Measurements from ENCODE around the gene ADAM22.

DNA sequence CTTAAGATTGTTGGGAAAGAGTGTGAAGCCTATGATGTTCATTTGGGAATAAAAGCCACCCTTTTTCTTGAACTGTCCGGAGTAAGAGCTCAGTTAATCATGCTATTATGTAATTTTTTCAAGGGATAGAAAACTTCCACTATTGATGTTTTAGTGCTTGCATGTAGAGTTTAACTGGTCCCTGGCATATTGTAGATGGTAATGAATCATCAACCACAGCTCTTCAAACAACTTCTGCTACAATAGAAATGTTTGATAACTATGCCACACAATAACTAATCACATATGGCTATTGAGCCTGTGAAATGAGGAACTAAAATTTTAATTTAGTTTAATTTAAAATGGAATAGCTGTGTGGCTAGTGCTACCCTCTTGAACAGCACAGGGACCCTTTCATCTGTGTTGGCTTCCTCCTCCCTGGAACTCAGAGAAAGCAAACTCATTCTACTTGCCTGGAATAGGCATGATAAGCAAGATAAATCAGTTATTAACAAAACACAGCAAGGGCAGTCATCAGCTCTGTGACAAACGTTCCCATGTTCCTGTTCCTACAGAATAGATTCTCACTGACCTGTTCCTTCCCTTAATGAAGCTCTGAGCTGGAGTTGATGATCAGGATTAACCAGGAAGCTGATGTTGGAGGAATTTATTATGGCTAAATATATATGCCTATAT lies 290.7 kb downstream of the ADAM22 start:
- TF ChIP-seq, protein P1, sequence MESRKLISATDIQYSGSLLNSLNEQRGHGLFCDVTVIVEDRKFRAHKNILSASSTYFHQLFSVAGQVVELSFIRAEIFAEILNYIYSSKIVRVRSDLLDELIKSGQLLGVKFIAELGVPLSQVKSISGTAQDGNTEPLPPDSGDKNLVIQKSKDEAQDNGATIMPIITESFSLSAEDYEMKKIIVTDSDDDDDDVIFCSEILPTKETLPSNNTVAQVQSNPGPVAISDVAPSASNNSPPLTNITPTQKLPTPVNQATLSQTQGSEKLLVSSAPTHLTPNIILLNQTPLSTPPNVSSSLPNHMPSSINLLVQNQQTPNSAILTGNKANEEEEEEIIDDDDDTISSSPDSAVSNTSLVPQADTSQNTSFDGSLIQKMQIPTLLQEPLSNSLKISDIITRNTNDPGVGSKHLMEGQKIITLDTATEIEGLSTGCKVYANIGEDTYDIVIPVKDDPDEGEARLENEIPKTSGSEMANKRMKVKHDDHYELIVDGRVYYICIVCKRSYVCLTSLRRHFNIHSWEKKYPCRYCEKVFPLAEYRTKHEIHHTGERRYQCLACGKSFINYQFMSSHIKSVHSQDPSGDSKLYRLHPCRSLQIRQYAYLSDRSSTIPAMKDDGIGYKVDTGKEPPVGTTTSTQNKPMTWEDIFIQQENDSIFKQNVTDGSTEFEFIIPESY (IDR thresholded peaks at IDR 0.05; ENCODE audit: extremely low read depth, insufficient replicate concordance, low read length) = no peak
- no peak for TF ChIP-seq POLR2A (IDR thresholded peaks at IDR 0.05; ENCODE audit: borderline replicate concordance, extremely low read depth, insufficient read depth, insufficient read length)
- peak; percentile 35; the same call in 1 of the 2 replicates for TF ChIP-seq FOSL1 (IDR thresholded peaks at IDR 0.05; ENCODE audit: low read depth)
- TF ChIP-seq SP1 (IDR thresholded peaks at IDR 0.05; ENCODE audit: low read depth) = peak; percentile 44; the same call in 1 of the 2 replicates
- TF ChIP-seq, protein P2, sequence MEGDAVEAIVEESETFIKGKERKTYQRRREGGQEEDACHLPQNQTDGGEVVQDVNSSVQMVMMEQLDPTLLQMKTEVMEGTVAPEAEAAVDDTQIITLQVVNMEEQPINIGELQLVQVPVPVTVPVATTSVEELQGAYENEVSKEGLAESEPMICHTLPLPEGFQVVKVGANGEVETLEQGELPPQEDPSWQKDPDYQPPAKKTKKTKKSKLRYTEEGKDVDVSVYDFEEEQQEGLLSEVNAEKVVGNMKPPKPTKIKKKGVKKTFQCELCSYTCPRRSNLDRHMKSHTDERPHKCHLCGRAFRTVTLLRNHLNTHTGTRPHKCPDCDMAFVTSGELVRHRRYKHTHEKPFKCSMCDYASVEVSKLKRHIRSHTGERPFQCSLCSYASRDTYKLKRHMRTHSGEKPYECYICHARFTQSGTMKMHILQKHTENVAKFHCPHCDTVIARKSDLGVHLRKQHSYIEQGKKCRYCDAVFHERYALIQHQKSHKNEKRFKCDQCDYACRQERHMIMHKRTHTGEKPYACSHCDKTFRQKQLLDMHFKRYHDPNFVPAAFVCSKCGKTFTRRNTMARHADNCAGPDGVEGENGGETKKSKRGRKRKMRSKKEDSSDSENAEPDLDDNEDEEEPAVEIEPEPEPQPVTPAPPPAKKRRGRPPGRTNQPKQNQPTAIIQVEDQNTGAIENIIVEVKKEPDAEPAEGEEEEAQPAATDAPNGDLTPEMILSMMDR (IDR thresholded peaks at IDR 0.05 in 2 of 3, conservative IDR thresholded peaks at IDR 0.05 in 1 of 3; ENCODE audit: borderline replicate concordance in 1 of 3, insufficient read depth in 1 of 3, low read depth in 2 of 3, low read length in 2 of 3) = no peak
- no peak for TF ChIP-seq POLR2AphosphoS5 (IDR thresholded peaks at IDR 0.05; ENCODE audit: low read depth, low read length)
- TF ChIP-seq SIN3A (IDR thresholded peaks at IDR 0.05; ENCODE audit: low read depth) = no peak
- TF ChIP-seq, protein P3, sequence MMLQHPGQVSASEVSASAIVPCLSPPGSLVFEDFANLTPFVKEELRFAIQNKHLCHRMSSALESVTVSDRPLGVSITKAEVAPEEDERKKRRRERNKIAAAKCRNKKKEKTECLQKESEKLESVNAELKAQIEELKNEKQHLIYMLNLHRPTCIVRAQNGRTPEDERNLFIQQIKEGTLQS (IDR thresholded peaks at IDR 0.05) = no peak
- no peak for TF ChIP-seq YY1 (IDR thresholded peaks at IDR 0.05; ENCODE audit: extremely low read depth, insufficient replicate concordance, low read depth, low read length)
- TF ChIP-seq, protein P4, sequence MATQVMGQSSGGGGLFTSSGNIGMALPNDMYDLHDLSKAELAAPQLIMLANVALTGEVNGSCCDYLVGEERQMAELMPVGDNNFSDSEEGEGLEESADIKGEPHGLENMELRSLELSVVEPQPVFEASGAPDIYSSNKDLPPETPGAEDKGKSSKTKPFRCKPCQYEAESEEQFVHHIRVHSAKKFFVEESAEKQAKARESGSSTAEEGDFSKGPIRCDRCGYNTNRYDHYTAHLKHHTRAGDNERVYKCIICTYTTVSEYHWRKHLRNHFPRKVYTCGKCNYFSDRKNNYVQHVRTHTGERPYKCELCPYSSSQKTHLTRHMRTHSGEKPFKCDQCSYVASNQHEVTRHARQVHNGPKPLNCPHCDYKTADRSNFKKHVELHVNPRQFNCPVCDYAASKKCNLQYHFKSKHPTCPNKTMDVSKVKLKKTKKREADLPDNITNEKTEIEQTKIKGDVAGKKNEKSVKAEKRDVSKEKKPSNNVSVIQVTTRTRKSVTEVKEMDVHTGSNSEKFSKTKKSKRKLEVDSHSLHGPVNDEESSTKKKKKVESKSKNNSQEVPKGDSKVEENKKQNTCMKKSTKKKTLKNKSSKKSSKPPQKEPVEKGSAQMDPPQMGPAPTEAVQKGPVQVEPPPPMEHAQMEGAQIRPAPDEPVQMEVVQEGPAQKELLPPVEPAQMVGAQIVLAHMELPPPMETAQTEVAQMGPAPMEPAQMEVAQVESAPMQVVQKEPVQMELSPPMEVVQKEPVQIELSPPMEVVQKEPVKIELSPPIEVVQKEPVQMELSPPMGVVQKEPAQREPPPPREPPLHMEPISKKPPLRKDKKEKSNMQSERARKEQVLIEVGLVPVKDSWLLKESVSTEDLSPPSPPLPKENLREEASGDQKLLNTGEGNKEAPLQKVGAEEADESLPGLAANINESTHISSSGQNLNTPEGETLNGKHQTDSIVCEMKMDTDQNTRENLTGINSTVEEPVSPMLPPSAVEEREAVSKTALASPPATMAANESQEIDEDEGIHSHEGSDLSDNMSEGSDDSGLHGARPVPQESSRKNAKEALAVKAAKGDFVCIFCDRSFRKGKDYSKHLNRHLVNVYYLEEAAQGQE (IDR thresholded peaks at IDR 0.05; ENCODE audit: low read depth) = no peak
- TF ChIP-seq EZH2 (IDR thresholded peaks at IDR 0.05) = no peak
- no peak for TF ChIP-seq EGR1 (IDR thresholded peaks at IDR 0.05; ENCODE audit: low read depth)
- TF ChIP-seq RAD21 (IDR thresholded peaks at IDR 0.05; ENCODE audit: low read depth) = no peak
